Parathyroid adenoma (tissue), 2 donors: ENCODE data around the gene DLX6.

Experiments used
- H2AFZ ChIP-seq: fragments of 300-600 bp; sonication (generic); one replicate; pipeline ENCODE4 v1.7.0; 2017; ENCODE audit warnings: antibody characterized with exemption, mild to moderate bottlenecking
- H3K27ac ChIP-seq: fragments of 300-600 bp; sonication (generic); one replicate; pipeline ENCODE4 v1.7.0; 2017
- H3K27me3 ChIP-seq: fragments of 300-600 bp; sonication (generic); one replicate; pipeline ENCODE4 v1.7.0; 2017; ENCODE audit warnings: low read length; ENCODE audit not compliant: control insufficient read depth, insufficient read depth
- H3K36me3 ChIP-seq: fragments of 300-600 bp; sonication (generic); one replicate; pipeline ENCODE4 v1.7.0; 2017; ENCODE audit warnings: low read length; ENCODE audit not compliant: control insufficient read depth, insufficient read depth
- H3K4me1 ChIP-seq: fragments of 300-600 bp; sonication (generic); one replicate; pipeline ENCODE4 v1.7.0; 2017; ENCODE audit warnings: control low read depth
- H3K4me2 ChIP-seq: fragments of 300-600 bp; sonication (generic); one replicate; pipeline ENCODE4 v1.7.0; 2017; ENCODE audit warnings: low read length
- H3K4me3 ChIP-seq: fragments of 300-600 bp; sonication (generic); one replicate; pipeline ENCODE4 v1.7.0; 2017; ENCODE audit warnings: low read depth, low read length
- H3K79me2 ChIP-seq: fragments of 300-600 bp; sonication (generic); one replicate; pipeline ENCODE4 v1.7.0; 2017; ENCODE audit warnings: control low read depth
- H3K9ac ChIP-seq: fragments of 300-600 bp; sonication (generic); one replicate; pipeline ENCODE4 v1.7.0; 2017; ENCODE audit warnings: mild to moderate bottlenecking
- H3K9me3 ChIP-seq: fragments of 300-600 bp; sonication (generic); one replicate; pipeline ENCODE4 v1.7.0; 2017; ENCODE audit warnings: low read length; ENCODE audit not compliant: control insufficient read depth
- CTCF ChIP-seq: fragments of 300-600 bp; sonication (generic); IDR thresholded peaks from one replicate; pipeline ENCODE4 v1.7.0; 2017; ENCODE audit warnings: antibody characterized with exemption, mild to moderate bottlenecking
- donor health status: primary hyperparathyroidism.

Gene DLX6

GRCh38 chr7:97013134-97013844 is 7.9 kb downstream of the DLX6 start:
- no peak overlapping the region for H3K27ac ChIP-seq
- TF ChIP-seq CTCF, result no peak
- no peak overlapping the region for H2AFZ ChIP-seq
- no peaks in the 10 kb centered on the region for H3K79me2 ChIP-seq
- H3K36me3 ChIP-seq, result no peaks in the 10 kb centered on the region
- no peak overlapping the region for H3K4me2 ChIP-seq
- H3K9me3 ChIP-seq, result no peaks in the 10 kb centered on the region
- no peak overlapping the region for H3K4me3 ChIP-seq
- peaks cover 28% of the 10 kb centered on the region for H3K27me3 ChIP-seq
- H3K4me1 ChIP-seq, result no peaks in the 10 kb centered on the region
- no peak overlapping the region for H3K9ac ChIP-seq

- peaks cover 30% of the 10 kb centered on the region for H3K27me3 ChIP-seq
- no peaks in the 10 kb centered on the region for H3K79me2 ChIP-seq
- H3K4me3 ChIP-seq, result no peak overlapping the region
- H3K9me3 ChIP-seq, result no peaks in the 10 kb centered on the region
- H3K27ac ChIP-seq, result no peak overlapping the region
- no peaks in the 10 kb centered on the region for H3K36me3 ChIP-seq
- no peaks in the 10 kb centered on the region for H3K4me1 ChIP-seq
- H2AFZ ChIP-seq, result no peak overlapping the region
- no peak overlapping the region for H3K4me2 ChIP-seq
- TF ChIP-seq CTCF, result no peak
- no peak overlapping the region for H3K9ac ChIP-seq
These were observed 8.4 kb downstream of the DLX6 start for GRCh38 chr7:97013845-97014134.

- Histone ChIP-seq H2AFZ (no peak overlapping the region), H3K9ac (no peak overlapping the region), H3K4me2 (no peak overlapping the region), H3K4me3 (no peak overlapping the region), H3K4me1 (no peaks in the 10 kb centered on the region), H3K27ac (no peak overlapping the region), H3K9me3 (no peaks in the 10 kb centered on the region), H3K36me3 (no peaks in the 10 kb centered on the region), H3K27me3 (peaks cover 30% of the 10 kb centered on the region), H3K79me2 (no peaks in the 10 kb centered on the region)
- no peak for TF ChIP-seq CTCF
These were observed 8.9 kb downstream of the DLX6 start for GRCh38 chr7:97014145-97014750.

GRCh38 chr7:97015279-97015678 is 9.9 kb downstream of the DLX6 start:
- Histone ChIP-seq H3K4me2 (no peak overlapping the region), H3K36me3 (no peaks in the 10 kb centered on the region), H3K27me3 (peaks cover 24% of the 10 kb centered on the region)

More at GRCh38 chr7:97015279-97015678, 9.9 kb downstream of the DLX6 start:
- no peaks in the 10 kb centered on the region for H3K9me3 ChIP-seq
- no peaks in the 10 kb centered on the region for H3K79me2 ChIP-seq
- no peaks in the 10 kb centered on the region for H3K4me1 ChIP-seq
- H3K27ac ChIP-seq, result no peak overlapping the region
- no peak for TF ChIP-seq CTCF
- H2AFZ ChIP-seq, result no peak overlapping the region
- H3K9ac ChIP-seq, result no peak overlapping the region
- H3K4me3 ChIP-seq, result no peak overlapping the region
